GM12878 (cell line): ENCODE measurements around the gene ESYT3. TPM values are rescaled to one million over a fixed set of nuclear protein-coding genes. Genes with fewer than 3 reads are reported as not detected.

ENCODE experiments used
- ATAC-seq: fragments of 200-7000 bp; cut with Tn5 transposase; 3 replicates; pipeline ENCODE4 v1.9.1; 2020; ENCODE audit warnings: mild to moderate bottlenecking, moderate library complexity
- BruUV-seq: library from RNA; stranded (reverse); fragments of 400-500 nt; replicated peaks from 2 replicates; lab custom pipeline; 2021; lab: Mats Ljungman, UMichigan
- CTCF ChIA-PET: fragments of 300-600 bp; sonication (Branson Sonifier 250); formaldehyde crosslinking; extraction: SDS; loops from one replicate; lab custom pipeline; 2021; ENCODE audit warnings: inconsistent platforms; lab: Yijun Ruan, JAX
- POLR2A ChIA-PET: fragments of 350-600 bp; formaldehyde crosslinking; extraction: SDS; loops from one replicate; lab custom pipeline; 2021; ENCODE audit warnings: inconsistent platforms; lab: Charles Lee
- RAD21 ChIA-PET: fragments of 300-600 bp; sonication (Branson Sonifier 250); formaldehyde crosslinking; loops from one replicate; lab custom pipeline; 2023; ENCODE audit warnings: antibody characterized with exemption; ENCODE audit not compliant: unreplicated experiment; lab: Charles Lee
- SMC1A ChIA-PET: fragments of 300-600 bp; sonication (Branson Sonifier 250); formaldehyde crosslinking; loops from one replicate; lab custom pipeline; 2023; ENCODE audit not compliant: unreplicated experiment, uncharacterized antibody; lab: Charles Lee
- DNase-seq: peaks from one replicate; pipeline ENCODE4 v3.0.0-alpha.2; 2011; ENCODE audit warnings: low read depth, low spot score
- FAIRE-seq: peaks from 3 replicates; lab custom pipeline; 2011; peaks lifted over from hg19 to GRCh38; lab: Jason Lieb, UNC
- H2AFZ ChIP-seq: 2 replicates; pipeline ENCODE4 v1.6.0; 2011; ENCODE audit warnings: low read depth, low read length, control low read depth; ENCODE audit not compliant: control insufficient read depth
- H3K27ac ChIP-seq: 2 replicates; pipeline ENCODE4 v1.5.1; 2011; ENCODE audit warnings: control low read depth; ENCODE audit not compliant: control insufficient read depth, insufficient read depth
- H3K27me3 ChIP-seq, 2 experiments: replicated peaks in 1 of 2; 2 replicates each; pipeline versions ENCODE4 v1.6.0 to v1.6.1; 2011; ENCODE audit warnings: low read length in 1 of 2; ENCODE audit not compliant: control insufficient read depth in 2 of 2, insufficient read depth in 2 of 2
- H3K36me3 ChIP-seq, 2 experiments: 2 replicates each; pipeline ENCODE4 v1.5.1; 2011; ENCODE audit warnings: low read length in 1 of 2; ENCODE audit not compliant: control insufficient read depth in 2 of 2, insufficient read depth in 2 of 2
- H3K4me1 ChIP-seq: 2 replicates; pipeline ENCODE4 v1.6.1; 2011; ENCODE audit warnings: mild to moderate bottlenecking, low read length, moderate library complexity, mixed read lengths; ENCODE audit not compliant: control insufficient read depth, insufficient read depth
- H3K4me2 ChIP-seq: 2 replicates; pipeline ENCODE4 v1.6.0; 2011; ENCODE audit warnings: control low read depth; ENCODE audit not compliant: control insufficient read depth, insufficient read depth
- H3K4me3 ChIP-seq: fragments of 200-600 bp; sonication (generic); 2 replicates; pipeline ENCODE4 v1.5.1; 2016
- H3K79me2 ChIP-seq: 2 replicates; pipeline ENCODE4 v1.6.0; 2011; ENCODE audit warnings: low read length; ENCODE audit not compliant: control insufficient read depth, insufficient read depth
- H3K9ac ChIP-seq: 2 replicates; pipeline ENCODE4 v1.8.0; 2011; ENCODE audit warnings: low read length, control low read depth, mixed read lengths; ENCODE audit not compliant: control insufficient read depth, insufficient read depth
- H3K9me3 ChIP-seq: replicated peaks from 3 replicates; pipeline ENCODE4 v1.5.1; 2011; ENCODE audit warnings: mild to moderate bottlenecking, low read length; ENCODE audit not compliant: control insufficient read depth, insufficient read depth
- H4K20me1 ChIP-seq: 2 replicates; pipeline ENCODE4 v1.6.0; 2011; ENCODE audit not compliant: control insufficient read depth, insufficient read depth
- ATF2 ChIP-seq: IDR thresholded peaks from 2 replicates; pipeline ENCODE4 v1.6.1; 2012; ENCODE audit warnings: low read length, inconsistent platforms
- MLLT1 ChIP-seq: fragments of 450-650 bp; IDR thresholded peaks from 2 replicates; pipeline ENCODE4 v1.6.1; 2016; ENCODE audit warnings: mild to moderate bottlenecking
- NBN ChIP-seq: fragments of 450-650 bp; IDR thresholded peaks from 2 replicates; pipeline ENCODE4 v1.6.1; 2016
- WGBS: methylation state at CpG from one replicate; pipeline ENCODE4 v1.1.6; 2016; ENCODE audit warnings: low lambda C conversion rate; ENCODE audit not compliant: insufficient replicate concordance, insufficient coverage; ENCODE audit errors: missing lambda C conversion rate; 5-methylcytosine and 5-hydroxymethylcytosine counted together
- in situ Hi-C: fragments of 300-500 bp; cut with MboI; formaldehyde crosslinking; loops from 9 replicates; pipeline ENCODE4 v1.14.3; 2018; ENCODE audit warnings: mixed read lengths
- intact Hi-C: fragments of 100-400 bp; cut with micrococcal nuclease; formaldehyde crosslinking; loops from one replicate; pipeline ENCODE4 v1.14.2; 2022; ENCODE audit not compliant: unreplicated experiment
- polyA plus RNA-seq, 11 experiments: library from polyadenylated mRNA; depleted of rRNA in 4 of 11; unstranded in 6 of 11; stranded (reverse) in 5 of 11; fragments of >200 nt; fragmentation: Nextera tagmentation in 4 of 11; fragmentation: Illumina TruSeq in 1 of 11; extraction: Ambion mirVana in 4 of 11; extraction: Trizol in 1 of 11; gene quantifications; 1 replicate in 1 of 11; 2 replicates in 10 of 11; pipeline versions ENCODE4 v1.2.1 to v1.2.3, GENCODE V29; 2011 to 2016; ENCODE audit warnings: inconsistent platforms in 2 of 11, missing spikeins in 2 of 11, low read depth in 1 of 11
- total RNA-seq, 4 experiments: library from RNA; depleted of rRNA in 3 of 4; stranded (reverse); fragments of >200 nt in 3 of 4; fragmentation: Illumina TruSeq in 1 of 4; extraction: Trizol in 1 of 4; gene quantifications; 2 replicates each; pipeline versions ENCODE4 v1.2.1 to v1.2.3, GENCODE V29; 2013 to 2021

Gene ESYT3
- total and polyA plus RNA-seq, 10 of the 15 experiments (the other 5 are each of a cell fraction or from before 2014, with no cell fraction given): not detected

DNA sequence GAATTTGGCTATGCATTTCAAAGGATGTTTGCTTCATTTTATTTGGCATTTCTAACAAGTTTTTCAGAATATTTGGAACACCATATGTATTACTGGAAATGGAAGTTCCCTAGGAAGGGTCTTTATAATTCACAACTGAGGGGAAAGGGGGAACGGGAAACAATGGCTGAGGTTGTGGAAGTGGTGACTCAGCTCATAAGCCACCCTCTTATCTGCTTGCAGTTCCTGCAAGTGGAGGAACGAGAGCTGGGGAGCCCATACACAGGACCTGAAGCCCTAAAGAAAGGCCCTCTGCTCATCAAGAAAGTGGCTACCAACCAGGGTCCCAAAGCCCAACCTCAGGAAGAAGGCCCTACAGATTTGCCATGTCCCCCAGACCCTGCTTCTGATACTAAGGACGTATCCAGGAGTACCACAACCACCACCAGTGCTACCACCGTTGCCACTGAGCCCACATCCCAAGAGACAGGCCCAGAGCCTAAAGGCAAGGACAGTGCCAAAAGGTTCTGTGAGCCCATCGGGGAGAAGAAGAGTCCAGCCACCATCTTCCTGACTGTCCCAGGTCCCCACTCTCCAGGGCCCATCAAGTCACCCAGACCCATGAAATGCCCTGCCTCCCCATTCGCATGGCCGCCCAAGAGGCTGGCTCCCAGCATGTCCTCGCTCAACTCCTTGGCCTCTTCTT, 37.9 kb downstream of the ESYT3 start:
- Histone ChIP-seq H3K27me3 (peaks cover 0 to 2% of the 10 kb centered on the region in 2 experiments; a peak in 2 of 4 replicates), H3K4me1 (no peaks in the 10 kb centered on the region), H2AFZ (no peak overlapping the region), H3K36me3 (no peaks in the 10 kb centered on the region), H3K27ac (no peak overlapping the region), H3K4me3 (no peak overlapping the region), H3K9me3 (no peaks in the 10 kb centered on the region), H4K20me1 (no peaks in the 10 kb centered on the region), H3K4me2 (no peak overlapping the region), H3K9ac (no peak overlapping the region), H3K79me2 (no peaks in the 10 kb centered on the region)
- RAD21 ChIA-PET: interaction anchor here (1.0 kb wide), 1 partner anchor 443 kb away, joined by 3 read pairs; no protein-coding TSS in a partner anchor
- intact Hi-C loops: no loop called here
- CTCF ChIA-PET: interaction anchor here (1.3 kb wide), 1 partner anchor 451 kb away, joined by 8 read pairs; no protein-coding TSS in a partner anchor
- DNase-seq (no peak), FAIRE-seq (no peak), ATAC-seq (no peak)
- TF ChIP-seq MLLT1 (no peak), NBN (no peak), ATF2 (no peak)
- in situ Hi-C loops: no loop called here
- POLR2A ChIA-PET: no interaction called here
- SMC1A ChIA-PET: no interaction called here
- 22% methylated on average over 8 of the region's 8 CpGs for WGBS
- BruUV-seq: no TSS peak
